Measurements from ENCODE around the gene THRB.

GRCh38 chr3:24390169-24391130, 104.2 kb downstream of the THRB start:
- TF ChIP-seq ZNF324 (tag by site-specific recombination; IDR thresholded peaks at IDR 0.05) (no peak), CTCF (tag by site-specific recombination; IDR thresholded peaks at IDR 0.05) (no peak), GLI2 (tag by site-specific recombination; IDR thresholded peaks at IDR 0.05; ENCODE audit: borderline replicate concordance, low read depth) (no peak), ZNF311 (tag by site-specific recombination; IDR thresholded peaks at IDR 0.05; ENCODE audit: borderline replicate concordance) (no peak), TCF7L2 (IDR thresholded peaks at IDR 0.05; ENCODE audit: borderline replicate concordance, low read depth, low read length) (no peak), ZBTB49 (tag by site-specific recombination; IDR thresholded peaks at IDR 0.05; ENCODE audit: low read depth) (no peak), KLF9 (tag by site-specific recombination; IDR thresholded peaks at IDR 0.05; ENCODE audit: low read depth) (no peak)
- TF ChIP-seq, protein P1, sequence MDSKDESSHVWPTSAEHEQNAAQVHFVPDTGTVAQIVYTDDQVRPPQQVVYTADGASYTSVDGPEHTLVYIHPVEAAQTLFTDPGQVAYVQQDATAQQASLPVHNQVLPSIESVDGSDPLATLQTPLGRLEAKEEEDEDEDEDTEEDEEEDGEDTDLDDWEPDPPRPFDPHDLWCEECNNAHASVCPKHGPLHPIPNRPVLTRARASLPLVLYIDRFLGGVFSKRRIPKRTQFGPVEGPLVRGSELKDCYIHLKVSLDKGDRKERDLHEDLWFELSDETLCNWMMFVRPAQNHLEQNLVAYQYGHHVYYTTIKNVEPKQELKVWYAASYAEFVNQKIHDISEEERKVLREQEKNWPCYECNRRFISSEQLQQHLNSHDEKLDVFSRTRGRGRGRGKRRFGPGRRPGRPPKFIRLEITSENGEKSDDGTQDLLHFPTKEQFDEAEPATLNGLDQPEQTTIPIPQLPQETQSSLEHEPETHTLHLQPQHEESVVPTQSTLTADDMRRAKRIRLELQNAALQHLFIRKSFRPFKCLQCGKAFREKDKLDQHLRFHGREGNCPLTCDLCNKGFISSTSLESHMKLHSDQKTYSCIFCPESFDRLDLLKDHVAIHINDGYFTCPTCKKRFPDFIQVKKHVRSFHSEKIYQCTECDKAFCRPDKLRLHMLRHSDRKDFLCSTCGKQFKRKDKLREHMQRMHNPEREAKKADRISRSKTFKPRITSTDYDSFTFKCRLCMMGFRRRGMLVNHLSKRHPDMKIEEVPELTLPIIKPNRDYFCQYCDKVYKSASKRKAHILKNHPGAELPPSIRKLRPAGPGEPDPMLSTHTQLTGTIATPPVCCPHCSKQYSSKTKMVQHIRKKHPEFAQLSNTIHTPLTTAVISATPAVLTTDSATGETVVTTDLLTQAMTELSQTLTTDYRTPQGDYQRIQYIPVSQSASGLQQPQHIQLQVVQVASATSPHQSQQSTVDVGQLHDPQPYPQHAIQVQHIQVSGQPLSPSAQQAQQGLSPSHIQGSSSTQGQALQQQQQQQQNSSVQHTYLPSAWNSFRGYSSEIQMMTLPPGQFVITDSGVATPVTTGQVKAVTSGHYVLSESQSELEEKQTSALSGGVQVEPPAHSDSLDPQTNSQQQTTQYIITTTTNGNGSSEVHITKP (tag by site-specific recombination; IDR thresholded peaks at IDR 0.05): no peak
